Nucleus accumbens (tissue), 56 donors: ENCODE results near the gene MPRIP.

Experiments
- DNase-seq, 56 donors: peaks; one replicate each; lab custom pipeline; 2025; lab: John Stamatoyannopoulos, UW

MPRIP gene

DNA sequence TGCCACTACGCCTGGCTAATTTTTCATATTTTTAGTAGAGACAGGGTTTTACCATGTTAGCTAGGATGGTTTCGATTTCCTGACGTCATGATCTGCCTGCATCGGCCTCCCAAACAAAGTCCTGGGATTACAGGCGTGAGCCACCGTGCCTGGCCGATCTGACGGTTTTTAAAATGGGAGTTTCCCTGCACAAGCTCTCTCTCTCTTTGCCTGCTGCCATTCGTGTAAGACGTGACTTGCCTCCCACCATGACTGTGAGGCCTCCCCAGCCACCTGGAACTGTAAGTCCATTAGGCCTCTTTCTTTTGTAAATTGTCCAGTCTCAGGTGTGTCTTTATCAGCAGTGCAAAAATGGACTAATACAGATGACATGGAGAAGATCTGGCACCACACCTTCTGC lies 199.4 kb downstream of the MPRIP start:
- DNase-seq: no peak

GRCh38 chr17:17242246-17242645 lies 200.0 kb downstream of the MPRIP start:
- DNase-seq: no peak
